ENCODE results near the gene TIA1. TPM values are rescaled to one million over a fixed set of nuclear protein-coding genes. Genes with fewer than 3 reads are reported as not detected.
A peak's percentile ranks its signal among the peaks of the same experiment; 100 is the strongest.

TIA1 gene
- polyA plus RNA-seq, 1 donor, result 211 TPM

- Histone ChIP-seq H3K9me3 (ENCODE audit: control insufficient read depth, low read depth, low read length) (no peaks in the 10 kb centered on the region), H3K27ac (ENCODE audit: low read length) (no peak overlapping the region), H3K4me3 (ENCODE audit: low read length) (no peak overlapping the region), H3K27me3 (ENCODE audit: control insufficient read depth, insufficient read depth, low read length) (no peaks in the 10 kb centered on the region), H3K4me1 (ENCODE audit: control insufficient read depth, insufficient read depth, low read length) (peaks cover 6% of the 10 kb centered on the region), H3K36me3 (ENCODE audit: control insufficient read depth, insufficient read depth, low read length) (peaks cover 35% of the 10 kb centered on the region)
- WGBS (ENCODE audit: insufficient coverage, low lambda C conversion rate), result no CpG with 5 or more reads among the region's 1 CpG
- DNase-seq, result no peak
Observed at GRCh38 chr2:70261501-70261900, 13.1 kb upstream of the TIA1 start.

- Histone ChIP-seq H3K27ac (ENCODE audit: low read length) (peak overlapping the region; percentile 88), H3K9me3 (ENCODE audit: control insufficient read depth, low read depth, low read length) (no peaks in the 10 kb centered on the region), H3K4me1 (ENCODE audit: control insufficient read depth, insufficient read depth, low read length) (peaks cover 6% of the 10 kb centered on the region), H3K36me3 (ENCODE audit: control insufficient read depth, insufficient read depth, low read length) (peaks cover 21% of the 10 kb centered on the region), H3K27me3 (ENCODE audit: control insufficient read depth, insufficient read depth, low read length) (no peaks in the 10 kb centered on the region), H3K4me3 (ENCODE audit: low read length) (peak overlapping the region; percentile 73)
- no CpG with 5 or more reads among the region's 12 CpGs for WGBS (ENCODE audit: insufficient coverage, low lambda C conversion rate)
- peak; percentile 21 to 71 for DNase-seq
Observed at GRCh38 chr2:70258532-70258875, 10.1 kb upstream of the TIA1 start.

DNA sequence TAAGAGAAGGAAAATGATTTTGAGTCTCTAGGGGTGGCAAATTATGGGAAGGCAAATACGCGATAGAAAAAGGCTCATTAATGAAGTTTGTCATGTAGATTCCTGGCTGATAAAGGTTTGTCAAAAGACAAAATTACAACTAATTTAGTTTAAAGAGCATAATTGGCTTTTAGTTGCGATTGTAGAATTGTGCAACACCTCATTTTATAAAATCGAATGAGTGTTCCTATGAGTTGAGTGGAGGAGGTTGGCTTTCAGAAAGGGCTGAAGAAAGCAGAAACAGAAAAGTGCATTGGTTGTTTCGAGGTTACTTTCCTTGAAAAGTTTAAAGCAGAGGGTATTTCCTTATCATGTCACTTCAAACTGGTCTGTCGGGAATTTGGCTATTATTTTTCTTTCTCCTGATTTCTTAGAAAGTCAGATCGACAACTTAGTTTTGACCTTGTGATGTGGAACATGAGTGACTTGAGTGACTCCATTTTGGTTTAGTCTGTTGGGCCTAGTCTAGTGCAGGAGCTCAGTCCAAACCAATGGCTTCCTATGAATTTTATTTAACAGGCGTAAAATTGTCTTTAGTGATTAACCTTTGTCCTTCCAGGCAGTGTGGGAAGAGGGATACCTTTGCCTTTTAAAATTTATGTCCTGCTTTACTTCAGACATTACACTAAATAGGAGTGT lies 7.3 kb upstream of the TIA1 start:
- no peak for DNase-seq
- 100% methylated on average over 4 of the region's 8 CpGs for WGBS (ENCODE audit: insufficient coverage, low lambda C conversion rate)
- Histone ChIP-seq H3K27ac (ENCODE audit: low read length) (no peak overlapping the region), H3K9me3 (ENCODE audit: control insufficient read depth, low read depth, low read length) (no peaks in the 10 kb centered on the region), H3K27me3 (ENCODE audit: control insufficient read depth, insufficient read depth, low read length) (no peaks in the 10 kb centered on the region), H3K36me3 (ENCODE audit: control insufficient read depth, insufficient read depth, low read length) (peaks cover 12% of the 10 kb centered on the region), H3K4me1 (ENCODE audit: control insufficient read depth, insufficient read depth, low read length) (peaks cover 6% of the 10 kb centered on the region), H3K4me3 (ENCODE audit: low read length) (no peak overlapping the region)

DNA sequence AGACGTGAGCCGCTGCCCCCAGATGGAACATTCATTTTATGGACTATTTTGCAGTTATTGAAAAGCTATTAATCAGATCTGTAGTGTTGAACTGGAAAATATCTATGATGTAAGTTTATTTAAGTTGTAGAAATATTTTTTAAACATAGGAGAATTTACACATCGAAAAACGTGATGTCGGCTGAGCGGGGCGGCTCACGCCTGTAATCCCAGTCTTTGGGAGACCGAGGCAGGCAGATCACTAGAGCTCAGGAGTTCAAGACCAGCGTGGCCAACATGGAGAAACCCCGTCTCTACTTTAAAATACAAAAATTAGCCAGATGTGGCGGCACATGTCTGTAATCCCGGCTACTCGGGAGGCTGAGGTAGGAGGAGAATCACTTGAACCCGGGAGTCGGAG lies 2.0 kb upstream of the TIA1 start:
- Histone ChIP-seq H3K36me3 (ENCODE audit: control insufficient read depth, insufficient read depth, low read length) (no peaks in the 10 kb centered on the region), H3K9me3 (ENCODE audit: control insufficient read depth, low read depth, low read length) (no peaks in the 10 kb centered on the region), H3K4me3 (ENCODE audit: low read length) (no peak overlapping the region), H3K27ac (ENCODE audit: low read length) (no peak overlapping the region), H3K4me1 (ENCODE audit: control insufficient read depth, insufficient read depth, low read length) (peaks cover 2% of the 10 kb centered on the region), H3K27me3 (ENCODE audit: control insufficient read depth, insufficient read depth, low read length) (no peaks in the 10 kb centered on the region)
- WGBS (ENCODE audit: insufficient coverage, low lambda C conversion rate), result 100% methylated on average over 4 of the region's 16 CpGs
- DNase-seq, result no peak

DNA sequence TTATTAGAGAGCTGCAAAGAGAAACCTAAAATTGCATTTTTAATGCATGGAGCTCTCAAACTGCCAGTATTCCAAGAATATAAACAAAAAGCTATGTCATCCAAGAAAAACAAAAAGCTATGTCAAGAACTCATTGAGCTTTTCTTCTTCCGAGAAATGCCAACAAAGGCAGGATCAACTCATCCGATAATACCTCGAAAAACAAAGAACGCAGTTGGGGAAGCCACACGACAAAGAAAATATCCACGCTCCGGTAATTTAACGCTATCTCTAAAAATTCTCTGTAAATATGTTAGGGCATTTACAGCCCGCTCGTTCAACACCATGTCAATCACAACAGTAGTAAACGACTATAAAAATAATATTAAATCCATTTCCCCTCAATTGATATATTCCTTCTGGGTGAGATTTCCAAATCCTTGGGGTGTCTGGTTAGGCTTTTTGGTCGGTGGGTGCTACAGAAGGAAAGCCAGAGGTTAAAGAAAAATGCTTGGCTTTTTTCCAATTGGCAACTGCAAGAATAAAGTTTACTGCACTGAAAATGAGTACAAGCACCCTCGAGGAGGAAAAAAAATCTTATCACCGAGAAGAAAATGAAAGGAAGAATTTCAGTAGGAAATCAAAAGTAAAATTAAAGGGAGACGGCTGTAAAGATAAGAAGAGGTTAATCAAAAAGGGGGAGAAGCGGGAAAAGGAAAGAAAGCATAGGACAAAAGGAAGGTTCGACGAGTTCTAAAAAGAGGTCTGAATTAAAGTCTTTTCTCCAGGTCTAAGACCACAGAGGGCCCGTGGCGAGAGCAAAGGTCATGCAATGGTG lies 856 bp downstream of the TIA1 start:
- Histone ChIP-seq H3K27ac (ENCODE audit: low read length) (peak overlapping the region; percentile 95), H3K36me3 (ENCODE audit: control insufficient read depth, insufficient read depth, low read length) (peaks cover 3% of the 10 kb centered on the region), H3K9me3 (ENCODE audit: control insufficient read depth, low read depth, low read length) (no peaks in the 10 kb centered on the region), H3K27me3 (ENCODE audit: control insufficient read depth, insufficient read depth, low read length) (no peaks in the 10 kb centered on the region), H3K4me3 (ENCODE audit: low read length) (peak overlapping the region; percentile 80), H3K4me1 (ENCODE audit: control insufficient read depth, insufficient read depth, low read length) (peaks cover 2% of the 10 kb centered on the region)
- WGBS (ENCODE audit: insufficient coverage, low lambda C conversion rate), result 0% methylated on average over 9 of the region's 20 CpGs
- peak; percentile 14 to 30 for DNase-seq

DNA sequence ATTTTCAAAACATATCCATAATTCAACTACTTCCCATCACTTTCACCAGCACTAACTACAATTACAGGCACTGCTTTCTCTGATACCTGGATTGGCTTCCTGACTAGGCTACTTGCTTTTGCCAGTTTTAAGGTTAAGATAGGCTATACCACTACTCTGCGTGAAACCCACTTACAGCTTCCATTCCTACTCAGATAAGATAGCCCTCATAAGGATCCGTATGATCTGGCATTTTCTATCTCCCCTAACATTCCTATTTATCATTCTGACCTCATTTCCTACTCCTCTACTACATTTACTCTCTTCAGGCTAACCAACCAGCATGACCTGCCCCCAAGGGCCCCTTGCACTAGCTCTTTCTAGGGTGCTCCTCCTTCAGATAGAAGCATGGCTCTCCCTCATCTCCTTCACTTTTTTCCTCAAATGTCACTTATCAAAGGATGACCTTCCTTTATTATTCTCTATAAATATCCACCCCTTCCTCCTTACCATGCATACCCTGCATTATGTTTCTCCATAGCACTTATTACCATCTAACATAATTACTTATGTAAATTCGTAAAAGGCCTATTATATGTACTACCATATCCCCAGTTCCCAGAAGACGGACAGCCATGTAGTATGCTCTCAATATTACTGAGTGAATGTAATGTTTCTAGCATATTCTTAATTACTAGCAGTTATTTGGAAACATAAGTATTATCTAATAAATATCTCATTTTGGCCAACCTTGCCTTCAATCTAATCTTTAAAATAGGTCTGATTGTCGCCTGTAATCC lies 4.4 kb downstream of the TIA1 start:
- Histone ChIP-seq H3K27me3 (ENCODE audit: control insufficient read depth, insufficient read depth, low read length) (no peaks in the 10 kb centered on the region), H3K4me3 (ENCODE audit: low read length) (no peak overlapping the region), H3K36me3 (ENCODE audit: control insufficient read depth, insufficient read depth, low read length) (peaks cover 20% of the 10 kb centered on the region), H3K27ac (ENCODE audit: low read length) (no peak overlapping the region), H3K4me1 (ENCODE audit: control insufficient read depth, insufficient read depth, low read length) (no peaks in the 10 kb centered on the region), H3K9me3 (ENCODE audit: control insufficient read depth, low read depth, low read length) (no peaks in the 10 kb centered on the region)
- DNase-seq, result no peak
- WGBS (ENCODE audit: insufficient coverage, low lambda C conversion rate), result 36% methylated on average over 2 of the region's 5 CpGs

GRCh38 chr2:70242552-70242951 lies 5.9 kb downstream of the TIA1 start:
- no peaks in the 10 kb centered on the region for H3K27me3 ChIP-seq (ENCODE audit: control insufficient read depth, insufficient read depth, low read length)
- H3K4me3 ChIP-seq (ENCODE audit: low read length), result no peak overlapping the region
- no peaks in the 10 kb centered on the region for H3K9me3 ChIP-seq (ENCODE audit: control insufficient read depth, low read depth, low read length)
- DNase-seq, result no peak
- H3K27ac ChIP-seq (ENCODE audit: low read length), result no peak overlapping the region
- H3K4me1 ChIP-seq (ENCODE audit: control insufficient read depth, insufficient read depth, low read length), result no peaks in the 10 kb centered on the region
- WGBS (ENCODE audit: insufficient coverage, low lambda C conversion rate), result no CpG with 5 or more reads among the region's 4 CpGs
- peaks cover 22% of the 10 kb centered on the region for H3K36me3 ChIP-seq (ENCODE audit: control insufficient read depth, insufficient read depth, low read length)

DNA sequence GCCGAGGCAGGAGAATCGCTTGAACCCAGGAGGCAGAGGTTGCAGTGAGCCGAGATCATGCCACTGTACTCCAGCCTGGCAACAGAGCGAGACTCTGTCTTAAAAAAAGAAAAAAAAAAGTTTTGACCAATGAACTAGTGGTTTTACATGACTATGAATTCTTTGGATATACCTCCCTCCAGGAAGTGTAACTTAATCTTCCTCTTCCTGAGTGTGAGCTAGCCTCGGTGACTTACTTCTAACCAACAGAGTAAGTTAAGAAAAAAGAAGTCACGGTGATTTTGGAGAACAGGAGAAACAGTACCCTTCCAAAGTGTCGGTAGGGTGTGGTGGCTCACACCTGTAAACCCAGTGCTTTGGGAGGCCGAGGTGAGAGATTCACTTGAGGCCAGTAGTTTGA lies 7.1 kb downstream of the TIA1 start:
- H3K9me3 ChIP-seq (ENCODE audit: control insufficient read depth, low read depth, low read length), result no peaks in the 10 kb centered on the region
- no peaks in the 10 kb centered on the region for H3K4me1 ChIP-seq (ENCODE audit: control insufficient read depth, insufficient read depth, low read length)

DNA sequence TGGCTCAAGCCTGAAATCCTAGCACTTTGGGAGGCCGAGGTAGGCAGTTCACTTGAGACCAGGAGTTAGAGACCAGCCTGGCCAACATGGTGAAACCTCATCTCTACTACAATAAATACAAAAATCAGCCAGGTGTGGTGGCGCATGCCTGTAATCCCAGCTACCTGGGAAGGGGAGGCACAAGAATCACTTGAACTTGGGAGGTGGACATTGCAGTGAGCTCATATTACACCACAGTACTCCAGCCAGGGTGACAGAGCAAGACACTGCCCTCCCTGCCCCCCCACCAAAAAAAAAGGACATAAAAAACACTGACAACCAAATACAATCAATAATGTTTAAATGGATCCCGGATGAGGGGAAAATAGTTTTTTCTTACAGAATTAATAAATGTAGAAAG lies 7.8 kb downstream of the TIA1 start:
- WGBS (ENCODE audit: insufficient coverage, low lambda C conversion rate), result 86% methylated on average over 1 of the region's 3 CpGs
- H3K27ac ChIP-seq (ENCODE audit: low read length), result no peak overlapping the region
- H3K4me3 ChIP-seq (ENCODE audit: low read length), result no peak overlapping the region
- DNase-seq, result no peak
- H3K4me1 ChIP-seq (ENCODE audit: control insufficient read depth, insufficient read depth, low read length), result no peaks in the 10 kb centered on the region
- peaks cover 26% of the 10 kb centered on the region for H3K36me3 ChIP-seq (ENCODE audit: control insufficient read depth, insufficient read depth, low read length)
- no peaks in the 10 kb centered on the region for H3K9me3 ChIP-seq (ENCODE audit: control insufficient read depth, low read depth, low read length)
- H3K27me3 ChIP-seq (ENCODE audit: control insufficient read depth, insufficient read depth, low read length), result no peaks in the 10 kb centered on the region

More for the DNA sequence above, 7.1 kb downstream of the TIA1 start:
- Histone ChIP-seq H3K4me3 (ENCODE audit: low read length) (no peak overlapping the region), H3K36me3 (ENCODE audit: control insufficient read depth, insufficient read depth, low read length) (peaks cover 26% of the 10 kb centered on the region), H3K27me3 (ENCODE audit: control insufficient read depth, insufficient read depth, low read length) (no peaks in the 10 kb centered on the region), H3K27ac (ENCODE audit: low read length) (no peak overlapping the region)
- DNase-seq, result no peak
- 100% methylated on average over 1 of the region's 8 CpGs for WGBS (ENCODE audit: insufficient coverage, low lambda C conversion rate)

- no peaks in the 10 kb centered on the region for H3K27me3 ChIP-seq (ENCODE audit: control insufficient read depth, insufficient read depth, low read length)
- no peak overlapping the region for H3K4me3 ChIP-seq (ENCODE audit: low read length)
- peak; percentile 30 to 59 for DNase-seq
- peak overlapping the region; percentile 76 for H3K27ac ChIP-seq (ENCODE audit: low read length)
- H3K9me3 ChIP-seq (ENCODE audit: control insufficient read depth, low read depth, low read length), result no peaks in the 10 kb centered on the region
- WGBS (ENCODE audit: insufficient coverage, low lambda C conversion rate), result 29% methylated on average over 3 of the region's 3 CpGs
- peaks cover 44% of the 10 kb centered on the region for H3K36me3 ChIP-seq (ENCODE audit: control insufficient read depth, insufficient read depth, low read length)
- peaks cover 2% of the 10 kb centered on the region for H3K4me1 ChIP-seq (ENCODE audit: control insufficient read depth, insufficient read depth, low read length)
Observed at GRCh38 chr2:70233926-70234325, 14.5 kb downstream of the TIA1 start.

All from large intestine (tissue), 3 donors.